HS-5 (cell line): ENCODE results near the gene NTN3.

Experiments
- DNase-seq: peaks from one replicate; pipeline ENCODE4 v3.0.0-alpha.2; 2012; ENCODE audit warnings: low read depth

NTN3 gene

GRCh38 chr16:2466667-2467527 lies 4.2 kb upstream of the NTN3 start:
- DNase-seq: no peak

GRCh38 chr16:2467528-2468232 lies 3.4 kb upstream of the NTN3 start:
- peak; percentile 40 for DNase-seq

- DNase-seq: no peak
Measured at GRCh38 chr16:2468233-2468724, 2.8 kb upstream of the NTN3 start.

- DNase-seq: no peak
Measured at GRCh38 chr16:2468725-2469398, 2.2 kb upstream of the NTN3 start.

- DNase-seq: no peak
Measured at GRCh38 chr16:2469399-2470233, 1.5 kb upstream of the NTN3 start.

- no peak for DNase-seq
Measured at GRCh38 chr16:2470234-2470601, 879 bp upstream of the NTN3 start.

GRCh38 chr16:2470603-2471015 lies 488 bp upstream of the NTN3 start:
- no peak for DNase-seq

GRCh38 chr16:2471653-2472487 lies 773 bp downstream of the NTN3 start:
- DNase-seq: no peak

- no peak for DNase-seq
Measured at GRCh38 chr16:2472488-2472864, 1.4 kb downstream of the NTN3 start.

GRCh38 chr16:2472885-2473445 lies 1.9 kb downstream of the NTN3 start:
- no peak for DNase-seq

- no peak for DNase-seq
Measured at GRCh38 chr16:2473446-2473926, 2.4 kb downstream of the NTN3 start.

GRCh38 chr16:2473999-2474876 lies 3.1 kb downstream of the NTN3 start:
- no peak for DNase-seq

GRCh38 chr16:2474877-2475412 lies 3.8 kb downstream of the NTN3 start, which contains the start of gene TBC1D24:
Gene TBC1D24, plus strand, starts transcription at chr16:2475127. Its CDS starts 21,022 bp downstream, at chr16:2496149.
- DNase-seq: no peak

- no peak for DNase-seq
Measured at GRCh38 chr16:2475413-2476344, 4.6 kb downstream of the NTN3 start.

GRCh38 chr16:2476345-2476720 lies 5.2 kb downstream of the NTN3 start:
- no peak for DNase-seq

- DNase-seq: no peak
Measured at GRCh38 chr16:2476741-2477140, 5.6 kb downstream of the NTN3 start.

- no peak for DNase-seq
Measured at GRCh38 chr16:2477327-2477726, 6.2 kb downstream of the NTN3 start.

GRCh38 chr16:2478279-2478678 lies 7.2 kb downstream of the NTN3 start:
- no peak for DNase-seq
